HS-5 (cell line): ENCODE data around the gene DHRSX.
"Not testable (repeated sequence)": the region's sequence is repeated elsewhere in the genome, so short reads cannot be mapped to it uniquely, and the experiment has no call there.

Experiments used
- DNase-seq: peaks from one replicate; pipeline ENCODE4 v3.0.0-alpha.2; 2012; ENCODE audit warnings: low read depth

DHRSX gene

GRCh38 chrX:2474963-2475726 is 25.6 kb downstream of the DHRSX start:
- no peak for DNase-seq

DNA sequence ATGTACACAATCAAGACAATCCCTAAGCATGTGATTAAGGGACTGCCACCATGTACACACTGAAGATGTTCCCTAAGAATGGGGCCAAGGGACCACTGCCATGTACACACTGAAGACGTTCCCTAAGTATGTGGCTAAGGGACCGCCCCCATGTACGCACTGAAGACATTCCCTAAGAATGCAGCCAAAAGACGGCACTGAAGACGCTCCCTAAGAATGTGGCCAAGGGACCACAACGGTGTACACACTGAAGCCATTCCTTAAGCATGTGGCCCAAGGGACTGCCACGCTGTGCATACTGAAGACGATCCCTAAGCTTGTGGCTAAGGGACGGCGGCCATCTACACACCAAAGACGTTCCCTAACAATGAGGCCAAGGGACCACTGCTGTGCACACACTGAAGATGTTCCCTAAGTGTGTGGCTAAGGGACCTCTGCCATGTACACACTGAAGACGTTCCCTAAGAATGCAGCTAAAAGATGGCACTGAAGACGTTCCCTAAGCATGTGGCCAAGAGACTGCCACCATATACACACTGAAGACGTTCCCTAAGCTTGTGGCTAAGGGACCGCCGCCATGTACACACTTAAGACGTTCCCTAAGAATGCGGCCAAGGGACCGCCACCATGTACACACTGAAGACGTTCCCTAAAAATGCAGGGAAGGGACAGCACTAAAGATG is 26.4 kb downstream of the DHRSX start:
- no peak for DNase-seq

GRCh38 chrX:2473064-2473463 is 27.7 kb downstream of the DHRSX start:
- not testable (repeated sequence) for DNase-seq

DNA sequence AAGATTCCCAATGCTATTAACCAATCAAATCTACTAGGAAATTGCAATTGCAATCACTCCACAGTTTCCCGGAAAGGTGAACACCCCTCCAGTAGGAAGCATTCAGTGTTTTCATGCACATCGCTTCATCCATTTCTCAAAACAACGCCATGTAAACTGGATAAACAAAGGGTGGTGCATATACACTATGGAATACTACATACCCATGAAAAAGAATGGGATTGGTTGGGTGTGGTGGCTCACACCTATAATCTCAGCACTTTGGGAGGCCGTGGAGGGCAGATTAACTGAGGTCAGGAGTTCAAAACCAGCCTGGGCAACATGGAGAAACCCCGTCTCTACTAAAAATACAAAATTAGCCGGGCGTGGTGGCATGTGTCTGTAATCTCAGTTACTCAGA is 29.1 kb downstream of the DHRSX start:
- no peak for DNase-seq

DNA sequence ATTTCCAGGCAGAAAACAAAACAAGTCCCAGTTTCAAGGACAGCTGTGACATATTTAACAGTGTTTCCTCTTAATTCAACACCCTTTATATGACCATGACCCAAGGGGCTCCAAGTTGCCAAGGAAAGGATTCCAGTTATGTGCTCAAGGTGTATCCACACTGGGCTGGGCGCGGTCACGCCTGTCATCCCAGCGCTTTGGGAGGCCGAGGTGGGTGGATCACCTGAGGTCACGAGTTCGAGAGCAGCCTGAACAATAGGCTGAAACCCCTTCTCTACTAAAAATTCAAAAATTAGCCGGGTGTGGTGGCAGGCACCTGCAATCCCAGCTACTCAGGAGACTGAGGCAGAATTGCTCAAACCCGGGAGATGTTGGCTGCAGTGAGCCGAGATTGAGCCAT is 29.6 kb downstream of the DHRSX start:
- DNase-seq, result not testable (repeated sequence)

DNA sequence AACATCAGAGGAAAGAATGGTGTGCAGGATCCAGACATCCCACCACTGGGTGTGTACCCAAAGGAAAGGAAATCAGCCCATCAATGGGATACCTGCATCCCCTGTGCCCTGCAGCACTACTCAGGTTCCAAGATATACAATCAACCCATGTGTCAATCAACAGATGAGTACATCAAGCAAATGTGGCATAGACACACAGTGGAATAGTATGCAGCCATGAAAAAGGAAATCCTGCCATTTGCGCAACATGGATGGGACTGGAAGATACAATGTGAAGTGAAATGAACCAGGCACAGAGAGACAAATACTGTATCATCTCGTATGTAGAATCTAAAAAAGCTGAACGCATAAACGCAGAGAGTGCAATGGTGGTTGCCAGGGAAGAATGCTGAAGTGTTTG is 30.9 kb downstream of the DHRSX start:
- DNase-seq, result not testable (repeated sequence)

DNA sequence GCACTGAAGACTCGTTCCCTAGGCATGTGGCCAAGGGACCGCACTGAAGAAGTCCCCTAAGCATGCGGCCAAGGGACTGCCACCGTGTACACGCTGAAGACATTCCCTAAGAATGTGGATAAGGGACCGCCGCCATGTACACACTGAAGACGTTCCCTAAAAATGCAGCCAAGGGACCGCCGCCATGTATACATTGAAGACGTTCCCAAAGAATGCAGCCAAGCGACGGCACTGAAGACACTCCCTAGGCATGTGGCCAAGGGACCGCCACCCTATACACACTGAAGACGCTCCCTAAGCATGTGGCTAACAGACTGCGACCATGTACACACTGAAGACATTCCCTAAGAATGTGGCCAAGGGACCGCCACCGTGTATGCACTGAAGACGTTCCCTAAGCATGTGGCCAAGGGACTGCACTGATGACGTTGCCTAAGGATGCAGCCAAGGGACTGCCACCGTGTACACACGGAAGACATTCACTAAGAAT is 31.5 kb downstream of the DHRSX start:
- no peak for DNase-seq

DNA sequence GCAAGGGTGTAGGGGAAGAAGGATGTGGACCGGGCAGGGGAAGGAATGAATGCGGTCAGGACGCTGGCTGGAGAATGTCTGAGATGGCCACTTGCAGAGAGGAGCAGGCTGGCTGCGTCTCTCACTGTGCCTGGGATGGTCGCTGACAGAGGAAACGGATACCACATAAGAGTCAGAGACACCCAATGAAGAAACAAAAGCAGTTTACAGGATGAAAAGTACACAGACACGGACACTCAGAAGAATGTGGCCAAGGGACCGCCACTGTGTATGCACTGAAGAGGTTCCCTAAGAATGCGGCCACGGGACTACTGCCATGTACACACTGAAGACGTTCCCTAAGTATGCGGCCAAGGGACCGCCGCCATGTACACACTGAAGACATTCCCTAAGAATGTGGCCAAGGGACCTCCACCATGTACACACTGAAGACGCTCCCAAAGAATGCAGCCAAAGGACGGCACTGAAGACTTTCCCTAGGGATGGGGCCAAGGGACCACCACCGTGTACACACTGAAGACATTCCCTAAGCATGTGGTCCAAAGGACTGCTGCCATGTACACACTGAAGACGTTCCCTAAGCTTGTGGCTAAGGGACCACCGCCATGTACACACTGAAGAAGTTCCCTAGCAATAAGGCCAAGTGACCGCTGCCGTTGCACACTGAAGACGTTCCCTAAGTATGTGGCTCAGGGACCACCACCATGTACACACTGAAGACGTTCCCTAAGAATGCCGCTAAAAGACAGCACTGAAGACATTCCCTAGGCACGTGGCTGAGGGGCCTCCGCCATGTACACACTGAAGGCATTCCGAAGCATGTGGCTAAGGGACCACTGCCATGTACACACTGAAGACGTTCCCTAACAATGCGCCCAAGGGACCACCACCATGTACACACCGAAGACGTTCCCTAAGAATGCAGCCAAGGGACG is 32.2 kb downstream of the DHRSX start:
- no peak for DNase-seq

GRCh38 chrX:2466876-2467656 is 33.7 kb downstream of the DHRSX start:
- no peak for DNase-seq

GRCh38 chrX:2464677-2465166 is 36.1 kb downstream of the DHRSX start:
- DNase-seq, result no peak

GRCh38 chrX:2463973-2464676 is 36.7 kb downstream of the DHRSX start:
- DNase-seq, result no peak

- DNase-seq, result not testable (repeated sequence)
Observed at GRCh38 chrX:2463481-2463880, 37.3 kb downstream of the DHRSX start.

- no peak for DNase-seq
Observed at GRCh38 chrX:2462780-2463179, 38.0 kb downstream of the DHRSX start.

DNA sequence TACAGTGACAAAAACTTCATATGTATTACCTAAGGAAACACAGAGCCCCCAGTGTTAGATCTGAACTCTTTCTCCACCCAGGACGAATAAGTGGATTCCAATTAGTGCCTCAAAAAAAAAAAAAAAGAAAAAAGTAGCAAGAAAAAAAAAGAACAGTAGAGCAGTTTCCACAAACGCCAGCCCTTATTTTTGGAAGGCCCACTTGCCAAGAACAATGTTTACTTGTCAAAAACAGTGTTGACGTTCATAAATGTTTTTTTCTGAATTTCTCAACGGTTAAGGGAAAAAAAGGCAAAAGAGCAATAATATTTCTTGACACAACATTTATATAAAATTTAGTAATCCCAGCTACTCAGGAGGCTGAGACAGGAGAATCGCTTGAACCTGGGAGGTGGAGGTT is 38.7 kb downstream of the DHRSX start:
- DNase-seq, result no peak

- DNase-seq, result no peak
Observed at GRCh38 chrX:2461711-2462016, 39.1 kb downstream of the DHRSX start.

DNA sequence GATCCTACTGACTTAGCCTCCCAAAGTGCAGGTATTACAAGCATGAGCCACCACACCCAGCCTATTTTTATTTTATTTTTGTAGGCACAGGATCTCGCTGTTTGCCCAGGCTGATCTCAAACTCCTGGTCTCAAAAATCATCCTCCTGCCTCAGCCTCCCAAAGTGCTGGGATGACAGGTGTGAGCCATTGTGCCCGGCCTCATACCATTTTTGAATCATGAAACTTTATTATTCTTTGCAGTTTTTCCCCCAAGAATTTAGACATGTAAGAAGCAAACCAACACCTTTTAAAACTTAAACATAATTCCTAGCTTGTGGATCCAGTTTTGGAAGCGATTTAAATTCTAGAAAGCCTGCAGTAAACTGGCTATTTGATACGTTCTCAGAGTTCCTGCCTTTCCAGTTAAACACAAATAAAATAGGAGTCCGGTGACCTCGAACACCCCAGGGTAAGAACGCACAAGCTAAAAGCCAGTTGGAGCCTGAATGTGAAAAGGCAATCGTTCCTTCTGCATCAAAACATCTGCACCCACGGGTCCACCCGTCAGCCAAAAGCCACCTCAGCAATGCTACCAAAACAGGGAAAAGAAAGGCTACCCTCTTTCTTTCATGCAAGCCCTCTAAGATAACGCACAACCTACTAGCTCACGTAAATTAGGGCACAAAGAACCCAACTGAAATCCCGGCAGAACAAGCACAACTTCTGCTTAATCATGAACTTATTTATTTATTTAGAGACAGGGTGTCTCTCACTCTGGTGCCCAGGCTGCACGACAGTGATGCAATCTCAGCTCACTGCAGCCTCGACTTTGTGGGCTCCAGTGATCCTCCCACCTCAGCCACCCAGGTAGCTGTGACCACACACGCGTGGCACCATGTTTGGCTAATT is 39.7 kb downstream of the DHRSX start:
- not testable (repeated sequence) for DNase-seq

- not testable (repeated sequence) for DNase-seq
Observed at GRCh38 chrX:2460048-2460447, 40.7 kb downstream of the DHRSX start.

DNA sequence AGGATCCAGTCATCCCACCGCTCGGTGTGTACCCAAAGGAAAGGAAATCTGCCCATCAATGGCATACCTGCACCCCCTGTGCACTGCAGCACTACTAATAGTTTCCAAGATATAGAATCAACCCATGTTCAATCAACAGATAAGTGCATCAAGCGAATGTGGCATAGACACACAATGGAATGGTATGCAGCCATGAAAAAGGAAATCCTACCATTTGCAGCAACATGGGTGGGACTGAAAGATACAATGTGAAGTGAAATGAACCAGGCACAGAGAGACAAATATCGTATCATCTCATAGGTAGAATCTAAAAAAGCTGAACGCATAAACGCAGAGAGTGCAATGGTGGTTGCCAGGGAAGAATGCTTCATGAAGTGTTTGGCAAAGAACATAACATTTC is 42.5 kb downstream of the DHRSX start:
- no peak for DNase-seq

GRCh38 chrX:2457289-2458133 is 43.3 kb downstream of the DHRSX start:
- no peak for DNase-seq
